SK-N-SH treated with all-trans-retinoic acid at 6 μM for 48 hours (cell line): Measurements from ENCODE around the gene GPR153.
"Not testable (repeated sequence)": the region's sequence is repeated elsewhere in the genome, so short reads cannot be mapped to it uniquely, and the experiment has no call there.

Source experiments
- ATAC-seq: fragments of 200-7000 bp; cut with Tn5 transposase; 3 replicates; pipeline ENCODE4 v1.9.1; 2020; ENCODE audit warnings: mild to moderate bottlenecking, moderate library complexity
- ARNTL ChIP-seq: fragments of 450-650 bp; formaldehyde crosslinking; IDR thresholded peaks from 2 replicates; pipeline ENCODE4 v1.5.0; 2020; ENCODE audit warnings: low read depth, mild to moderate bottlenecking, moderate library complexity, borderline replicate concordance
- BACH2 ChIP-seq: fragments of 250-450 bp; sonication (Bioruptor Pico); IDR thresholded peaks from 2 replicates; pipeline ENCODE4 v1.9.0; 2021; ENCODE audit warnings: mild to moderate bottlenecking, borderline replicate concordance
- CSDC2 ChIP-seq: fragments of 250-450 bp; sonication (Bioruptor Pico); IDR thresholded peaks from 2 replicates; pipeline ENCODE4 v1.5.0; 2020; ENCODE audit warnings: mild to moderate bottlenecking, moderate library complexity
- ESRRG ChIP-seq: fragments of 250-450 bp; sonication (Bioruptor Pico); IDR thresholded peaks from 2 replicates; pipeline ENCODE4 v1.6.1; 2021; ENCODE audit warnings: mild to moderate bottlenecking
- GLIS3 ChIP-seq: fragments of 250-450 bp; sonication (Bioruptor Pico); IDR thresholded peaks from 2 replicates; pipeline ENCODE4 v1.5.0; 2020; ENCODE audit warnings: mild to moderate bottlenecking, moderate library complexity
- ISL1 ChIP-seq: fragments of 250-450 bp; sonication (Bioruptor Pico); IDR thresholded peaks from 2 replicates; pipeline ENCODE4 v2.1.2; 2022; ENCODE audit warnings: mild to moderate bottlenecking, moderate library complexity
- OSR1 ChIP-seq: fragments of 250-450 bp; sonication (Bioruptor Pico); IDR thresholded peaks from 2 replicates; pipeline ENCODE4 v1.8.0; 2022; ENCODE audit warnings: moderate library complexity, mild to moderate bottlenecking, inconsistent platforms
- PPARA ChIP-seq: fragments of 250-450 bp; sonication (Bioruptor Pico); IDR thresholded peaks from 2 replicates; pipeline ENCODE4 v1.5.0; 2020; ENCODE audit warnings: mild to moderate bottlenecking, borderline replicate concordance
- RARB ChIP-seq: fragments of 250-450 bp; sonication (Bioruptor Pico); IDR thresholded peaks from 2 replicates; pipeline ENCODE4 v1.8.0; 2021; ENCODE audit warnings: mild to moderate bottlenecking, moderate library complexity
- SNAI2 ChIP-seq: fragments of 250-450 bp; sonication (Bioruptor Pico); IDR thresholded peaks from 2 replicates; pipeline ENCODE4 v1.5.0; 2020; ENCODE audit warnings: mild to moderate bottlenecking, moderate library complexity
- TCF4 ChIP-seq: fragments of 250-450 bp; sonication (Bioruptor Pico); IDR thresholded peaks from 2 replicates; pipeline ENCODE4 v1.8.0; 2021; ENCODE audit warnings: mild to moderate bottlenecking, moderate library complexity, borderline replicate concordance
- TSHZ2 ChIP-seq: fragments of 250-450 bp; sonication (Bioruptor Pico); IDR thresholded peaks from 2 replicates; pipeline ENCODE4 v1.5.0; 2020; ENCODE audit warnings: mild to moderate bottlenecking, moderate library complexity
- ZC3H10 ChIP-seq: fragments of 250-450 bp; sonication (Bioruptor Pico); IDR thresholded peaks from 2 replicates; pipeline ENCODE4 v1.5.1; 2021; ENCODE audit warnings: mild to moderate bottlenecking, moderate library complexity
- ZFP3 ChIP-seq: fragments of 250-450 bp; sonication (Bioruptor Pico); IDR thresholded peaks from 2 replicates; pipeline ENCODE4 v1.5.0; 2020; ENCODE audit warnings: mild to moderate bottlenecking, moderate library complexity
- ZFP30 ChIP-seq: fragments of 450-650 bp; formaldehyde crosslinking; IDR thresholded peaks from 2 replicates; pipeline ENCODE4 v1.5.0; 2022; ENCODE audit warnings: mild to moderate bottlenecking, moderate library complexity
- ZNF565 ChIP-seq: fragments of 450-650 bp; formaldehyde crosslinking; conservative IDR thresholded peaks from 2 replicates; pipeline ENCODE4 v1.5.0; 2020; ENCODE audit warnings: low read depth, mild to moderate bottlenecking, moderate library complexity
- ZNF70 ChIP-seq: fragments of 450-650 bp; formaldehyde crosslinking; IDR thresholded peaks from 2 replicates; pipeline ENCODE4 v1.5.0; 2020; ENCODE audit warnings: mild to moderate bottlenecking, moderate library complexity
- ZNF8 ChIP-seq: fragments of 450-650 bp; formaldehyde crosslinking; IDR thresholded peaks from 2 replicates; pipeline ENCODE4 v1.5.0; 2020; ENCODE audit warnings: mild to moderate bottlenecking, moderate library complexity
- TF ChIP-seq, protein P1 (sequence below): fragments of 250-450 bp; sonication (Bioruptor Pico); IDR thresholded peaks from 2 replicates; pipeline ENCODE4 v1.8.0; 2021; ENCODE audit warnings: low read depth, mild to moderate bottlenecking, moderate library complexity, borderline replicate concordance
- TF ChIP-seq, protein P2 (sequence below): fragments of 250-450 bp; sonication (Bioruptor Pico); IDR thresholded peaks from 2 replicates; pipeline ENCODE4 v1.8.0; 2020; ENCODE audit warnings: mild to moderate bottlenecking, moderate library complexity, borderline replicate concordance

GPR153 gene

GRCh38 chr1:6308449-6308848 is 47.6 kb upstream of the GPR153 start:
- TF ChIP-seq ZFP3 (CRISPR knock-in tag) (no peak), ZC3H10 (CRISPR knock-in tag) (no peak)
- no peak for ATAC-seq

DNA sequence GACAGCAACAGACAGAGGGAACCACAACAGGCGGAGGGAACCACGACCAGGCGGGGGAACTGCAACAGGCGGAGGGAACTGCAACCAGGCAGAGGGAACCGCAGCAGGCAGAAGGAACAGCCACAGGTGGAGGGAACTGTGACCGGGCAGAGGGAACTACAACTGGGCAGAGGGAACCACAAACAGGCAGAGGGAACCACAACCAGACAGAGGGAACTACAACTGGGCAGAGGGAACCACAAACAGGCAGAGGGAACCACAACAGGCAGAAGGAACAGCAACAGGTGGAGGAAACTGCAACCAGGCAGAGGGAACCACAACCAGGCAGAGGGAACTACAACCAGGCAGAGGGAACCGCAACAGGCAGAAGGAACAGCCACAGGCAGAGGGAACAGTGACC is 46.8 kb upstream of the GPR153 start:
- not testable (repeated sequence) for ATAC-seq

- ATAC-seq: no peak
- TF ChIP-seq SNAI2 (CRISPR knock-in tag) (no peak), OSR1 (CRISPR knock-in tag) (no peak), ZC3H10 (CRISPR knock-in tag) (no peak), TSHZ2 (CRISPR knock-in tag) (no peak), ZNF70 (CRISPR knock-in tag) (no peak), ZNF565 (CRISPR knock-in tag) (no peak), BACH2 (CRISPR knock-in tag) (no peak), ESRRG (CRISPR knock-in tag) (no peak), PPARA (CRISPR knock-in tag) (no peak)
- TF ChIP-seq, protein P1, sequence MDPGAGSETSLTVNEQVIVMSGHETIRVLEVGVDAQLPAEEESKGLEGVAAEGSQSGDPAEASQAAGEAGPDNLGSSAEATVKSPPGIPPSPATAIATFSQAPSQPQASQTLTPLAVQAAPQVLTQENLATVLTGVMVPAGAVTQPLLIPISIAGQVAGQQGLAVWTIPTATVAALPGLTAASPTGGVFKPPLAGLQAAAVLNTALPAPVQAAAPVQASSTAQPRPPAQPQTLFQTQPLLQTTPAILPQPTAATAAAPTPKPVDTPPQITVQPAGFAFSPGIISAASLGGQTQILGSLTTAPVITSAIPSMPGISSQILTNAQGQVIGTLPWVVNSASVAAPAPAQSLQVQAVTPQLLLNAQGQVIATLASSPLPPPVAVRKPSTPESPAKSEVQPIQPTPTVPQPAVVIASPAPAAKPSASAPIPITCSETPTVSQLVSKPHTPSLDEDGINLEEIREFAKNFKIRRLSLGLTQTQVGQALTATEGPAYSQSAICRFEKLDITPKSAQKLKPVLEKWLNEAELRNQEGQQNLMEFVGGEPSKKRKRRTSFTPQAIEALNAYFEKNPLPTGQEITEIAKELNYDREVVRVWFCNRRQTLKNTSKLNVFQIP (CRISPR knock-in tag): no peak
Observed at GRCh38 chr1:6307099-6307498, 46.2 kb upstream of the GPR153 start.

- no peak for ATAC-seq
- TF ChIP-seq ESRRG (CRISPR knock-in tag) (no peak), GLIS3 (CRISPR knock-in tag) (no peak), ZNF8 (CRISPR knock-in tag) (no peak), ISL1 (no peak), ZFP3 (CRISPR knock-in tag) (no peak), ZNF70 (CRISPR knock-in tag) (no peak), RARB (CRISPR knock-in tag) (no peak), TCF4 (CRISPR knock-in tag) (no peak), PPARA (CRISPR knock-in tag) (no peak), ARNTL (CRISPR knock-in tag) (no peak), TSHZ2 (CRISPR knock-in tag) (no peak), SNAI2 (CRISPR knock-in tag) (no peak), CSDC2 (CRISPR knock-in tag) (no peak), ZC3H10 (CRISPR knock-in tag) (no peak), OSR1 (CRISPR knock-in tag) (no peak), ZFP30 (CRISPR knock-in tag) (no peak)
- TF ChIP-seq, protein P1 (CRISPR knock-in tag): no peak
- TF ChIP-seq, protein P2, sequence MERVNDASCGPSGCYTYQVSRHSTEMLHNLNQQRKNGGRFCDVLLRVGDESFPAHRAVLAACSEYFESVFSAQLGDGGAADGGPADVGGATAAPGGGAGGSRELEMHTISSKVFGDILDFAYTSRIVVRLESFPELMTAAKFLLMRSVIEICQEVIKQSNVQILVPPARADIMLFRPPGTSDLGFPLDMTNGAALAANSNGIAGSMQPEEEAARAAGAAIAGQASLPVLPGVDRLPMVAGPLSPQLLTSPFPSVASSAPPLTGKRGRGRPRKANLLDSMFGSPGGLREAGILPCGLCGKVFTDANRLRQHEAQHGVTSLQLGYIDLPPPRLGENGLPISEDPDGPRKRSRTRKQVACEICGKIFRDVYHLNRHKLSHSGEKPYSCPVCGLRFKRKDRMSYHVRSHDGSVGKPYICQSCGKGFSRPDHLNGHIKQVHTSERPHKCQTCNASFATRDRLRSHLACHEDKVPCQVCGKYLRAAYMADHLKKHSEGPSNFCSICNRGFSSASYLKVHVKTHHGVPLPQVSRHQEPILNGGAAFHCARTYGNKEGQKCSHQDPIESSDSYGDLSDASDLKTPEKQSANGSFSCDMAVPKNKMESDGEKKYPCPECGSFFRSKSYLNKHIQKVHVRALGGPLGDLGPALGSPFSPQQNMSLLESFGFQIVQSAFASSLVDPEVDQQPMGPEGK (CRISPR knock-in tag): no peak
Observed at GRCh38 chr1:6303397-6304012, 42.6 kb upstream of the GPR153 start.
